Vagina (tissue), 2 donors: ENCODE measurements around the gene GNAQ. TPM values are rescaled to one million over a fixed set of nuclear protein-coding genes. Genes with fewer than 3 reads are reported as not detected.

Source experiments
- DNase-seq, 2 donors: peaks; one replicate each; pipeline ENCODE4 v3.0.0-alpha.2; 2017; ENCODE audit errors: extremely low spot score in 2 of 2
- H3K27ac ChIP-seq: fragments of 200-600 bp; sonication (generic); one replicate; pipeline ENCODE4 v1.5.1; 2019
- H3K27me3 ChIP-seq: fragments of 200-600 bp; sonication (generic); one replicate; pipeline ENCODE4 v1.5.1; 2019
- H3K36me3 ChIP-seq, 2 donors: fragments of 200-600 bp; sonication (generic); one replicate each; pipeline ENCODE4 v1.5.1; 2017 to 2019
- H3K4me1 ChIP-seq: fragments of 200-600 bp; sonication (generic); one replicate; pipeline ENCODE4 v1.5.1; 2019
- H3K4me3 ChIP-seq, 2 donors: fragments of 200-600 bp; sonication (generic); 1 replicate in 1 of 2; 2 replicates in 1 of 2; pipeline ENCODE4 v1.5.1; 2016 to 2019
- H3K9me3 ChIP-seq: fragments of 200-600 bp; sonication (generic); one replicate; pipeline ENCODE4 v1.5.1; 2019
- CTCF ChIP-seq, 3 experiments: fragments of 450-650 bp in 2 of 3; fragments of 200-600 bp in 1 of 3; sonication (generic) in 1 of 3; IDR thresholded peaks; one replicate each; pipeline ENCODE4 v1.5.1; 2017 to 2019; ENCODE audit warnings: antibody characterized with exemption in 3 of 3, mild to moderate bottlenecking in 2 of 3, moderate library complexity in 2 of 3
- POLR2A ChIP-seq, 2 donors: fragments of 450-650 bp; IDR thresholded peaks; one replicate each; pipeline ENCODE4 v1.6.1; 2017; ENCODE audit warnings: antibody characterized with exemption in 2 of 2, mild to moderate bottlenecking in 2 of 2, moderate library complexity in 2 of 2
- POLR2AphosphoS5 ChIP-seq, 2 donors: sonication (generic); formaldehyde crosslinking; IDR thresholded peaks; one replicate each; pipeline ENCODE4 v1.9.0; 2017; ENCODE audit warnings: antibody characterized with exemption in 2 of 2, mild to moderate bottlenecking in 2 of 2, low read depth in 1 of 2; ENCODE audit not compliant: insufficient read depth in 1 of 2
- intact Hi-C: fragments of 100-400 bp; cut with DNase I; formaldehyde crosslinking; loops from one replicate; pipeline ENCODE4 v1.15.1; 2023
- total RNA-seq: library from RNA; depleted of rRNA; stranded (reverse); fragments of >200 nt; gene quantifications from one replicate; pipeline ENCODE4 v1.2.3, GENCODE V29; 2016

GNAQ gene
- total RNA-seq, 1 donor from 2014 or later = 31.9 TPM

- TF ChIP-seq POLR2AphosphoS5 (IDR thresholded peaks at IDR 0.05; ENCODE audit: insufficient read depth in 1 of 2, low read depth in 1 of 2) = no peak
- TF ChIP-seq CTCF (IDR thresholded peaks at IDR 0.05) = no peak
- TF ChIP-seq POLR2A (IDR thresholded peaks at IDR 0.05) = no peak
- Histone ChIP-seq H3K4me1 (peaks cover 22% of the 10 kb centered on the region), H3K4me3 (no peak overlapping the region), H3K36me3 (no peaks in the 10 kb centered on the region), H3K27ac (no peak overlapping the region), H3K27me3 (no peaks in the 10 kb centered on the region), H3K9me3 (no peaks in the 10 kb centered on the region)
- DNase-seq = no peak
- intact Hi-C loops = no loop called here
Observed at GRCh38 chr9:77857513-77858259, 173.9 kb downstream of the GNAQ start.

- no peak for TF ChIP-seq CTCF (IDR thresholded peaks at IDR 0.05)
- TF ChIP-seq POLR2A (IDR thresholded peaks at IDR 0.05) = no peak
- no peak for TF ChIP-seq POLR2AphosphoS5 (IDR thresholded peaks at IDR 0.05; ENCODE audit: insufficient read depth in 1 of 2, low read depth in 1 of 2)
- Histone ChIP-seq H3K27me3 (no peaks in the 10 kb centered on the region), H3K9me3 (no peaks in the 10 kb centered on the region), H3K4me3 (no peak overlapping the region), H3K4me1 (peaks cover 27% of the 10 kb centered on the region), H3K27ac (no peak overlapping the region), H3K36me3 (no peaks in the 10 kb centered on the region)
- intact Hi-C loops = no loop called here
- no peak for DNase-seq
Observed at GRCh38 chr9:77856615-77857014, 175.0 kb downstream of the GNAQ start.

DNA sequence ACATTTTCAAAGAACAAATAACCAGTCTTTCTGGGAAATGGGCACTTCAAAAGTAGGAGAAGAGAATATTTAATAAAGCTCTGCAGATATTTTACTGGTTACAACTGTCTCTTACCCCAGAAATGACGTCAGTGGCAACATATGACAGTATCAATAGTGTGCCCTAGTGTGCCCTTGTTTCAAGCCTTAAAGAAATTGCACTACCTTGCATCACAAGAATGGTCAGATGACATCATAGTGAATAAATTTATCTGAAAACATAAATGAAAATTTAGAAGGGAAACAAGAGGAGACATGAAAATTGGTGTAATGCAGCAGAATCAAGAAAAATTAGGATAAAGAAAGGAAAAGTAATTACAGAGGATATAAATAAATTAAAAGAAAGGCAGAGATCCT is 176.7 kb downstream of the GNAQ start:
- Histone ChIP-seq H3K27me3 (no peaks in the 10 kb centered on the region), H3K4me3 (no peak overlapping the region), H3K4me1 (peaks cover 27% of the 10 kb centered on the region), H3K27ac (no peak overlapping the region), H3K36me3 (no peaks in the 10 kb centered on the region), H3K9me3 (no peaks in the 10 kb centered on the region)
- DNase-seq = no peak
- TF ChIP-seq POLR2A (IDR thresholded peaks at IDR 0.05) = no peak
- TF ChIP-seq CTCF (IDR thresholded peaks at IDR 0.05) = no peak
- TF ChIP-seq POLR2AphosphoS5 (IDR thresholded peaks at IDR 0.05; ENCODE audit: insufficient read depth in 1 of 2, low read depth in 1 of 2) = no peak
- intact Hi-C loops = no loop called here

- intact Hi-C loops = no loop called here
- H3K27me3 ChIP-seq = no peaks in the 10 kb centered on the region
- no peak overlapping the region for H3K27ac ChIP-seq
- no peaks in the 10 kb centered on the region for H3K36me3 ChIP-seq
- no peak overlapping the region for H3K4me3 ChIP-seq
- TF ChIP-seq POLR2AphosphoS5 (IDR thresholded peaks at IDR 0.05; ENCODE audit: insufficient read depth in 1 of 2, low read depth in 1 of 2) = no peak
- TF ChIP-seq POLR2A (IDR thresholded peaks at IDR 0.05) = no peak
- TF ChIP-seq CTCF (IDR thresholded peaks at IDR 0.05) = no peak
- H3K4me1 ChIP-seq = peaks cover 27% of the 10 kb centered on the region
- no peak for DNase-seq
- H3K9me3 ChIP-seq = no peaks in the 10 kb centered on the region
Observed at GRCh38 chr9:77854258-77854915, 177.2 kb downstream of the GNAQ start.

- H3K9me3 ChIP-seq = no peaks in the 10 kb centered on the region
- H3K4me1 ChIP-seq = peaks cover 27% of the 10 kb centered on the region
- no peaks in the 10 kb centered on the region for H3K36me3 ChIP-seq
- TF ChIP-seq CTCF (IDR thresholded peaks at IDR 0.05) (no peak), POLR2A (IDR thresholded peaks at IDR 0.05) (no peak), POLR2AphosphoS5 (IDR thresholded peaks at IDR 0.05; ENCODE audit: insufficient read depth in 1 of 2, low read depth in 1 of 2) (no peak)
- H3K4me3 ChIP-seq = no peak overlapping the region
- no peaks in the 10 kb centered on the region for H3K27me3 ChIP-seq
- intact Hi-C loops = no loop called here
- H3K27ac ChIP-seq = no peak overlapping the region
- DNase-seq = no peak
Observed at GRCh38 chr9:77853716-77854115, 177.9 kb downstream of the GNAQ start.
